ENCODE measurements around the gene TTC31.

DNA sequence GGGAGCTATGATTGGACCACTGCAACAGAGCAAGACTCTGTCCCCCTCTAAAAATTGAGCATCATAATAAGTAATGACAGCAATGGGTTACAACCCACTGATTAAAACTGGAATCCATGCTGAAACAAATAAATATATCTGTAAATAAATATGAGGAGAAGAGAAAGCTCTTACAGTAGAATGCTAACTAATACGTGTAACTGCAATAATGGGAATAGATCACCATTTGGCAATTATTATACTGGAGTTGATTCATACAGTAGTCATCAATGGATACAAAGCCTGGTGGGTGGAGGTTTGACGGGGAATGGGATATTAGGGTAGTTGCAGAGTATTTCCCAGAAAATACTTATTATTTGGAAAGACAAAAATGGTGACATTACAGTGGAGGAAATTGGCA is 34.1 kb upstream of the TTC31 start:
- TF ChIP-seq POLR2A (IDR thresholded peaks at IDR 0.05; ENCODE audit: low read length) (no peak), GATA1 (IDR thresholded peaks at IDR 0.05; ENCODE audit: low read depth, low read length) (no peak)
